GM12801 (cell line): Measurements from ENCODE around the gene R3HDM4.

Experiments
- CTCF ChIP-seq: IDR thresholded peaks from one replicate; pipeline ENCODE4 v1.5.1; 2011; ENCODE audit warnings: control low read depth; ENCODE audit not compliant: insufficient read length; ENCODE audit errors: extremely low read depth

The R3HDM4 gene

GRCh38 chr19:896434-896833 lies 16.6 kb downstream of the R3HDM4 start:
- no peak for TF ChIP-seq CTCF

- TF ChIP-seq CTCF: no peak
Observed at GRCh38 chr19:892894-893689, 19.9 kb downstream of the R3HDM4 start, which contains the start of the genes MED16 and RNU6-9. TSS of gene MED16 (minus strand) at chr19:893187. CDS start at chr19:891131, 2,056 bp downstream. TSS of gene RNU6-9 (plus strand) at chr19:893484.

- no peak for TF ChIP-seq CTCF
Observed at GRCh38 chr19:892243-892893, 20.7 kb downstream of the R3HDM4 start.

- TF ChIP-seq CTCF: no peak
Observed at GRCh38 chr19:890831-891230, 22.2 kb downstream of the R3HDM4 start.

GRCh38 chr19:889662-890295 lies 23.2 kb downstream of the R3HDM4 start:
- no peak for TF ChIP-seq CTCF

- no peak for TF ChIP-seq CTCF
Observed at GRCh38 chr19:888581-889385, 24.2 kb downstream of the R3HDM4 start.
